ENCODE results near the gene ACER3.
"Not testable (repeated sequence)": the region's sequence is repeated elsewhere in the genome, so short reads cannot be mapped to it uniquely, and the experiment has no call there.

Gene ACER3

GRCh38 chr11:77046060-77046501 lies 185.4 kb downstream of the ACER3 start:
- no peak for DNase-seq (ENCODE audit: low read depth)
- no peak overlapping the region for H3K4me3 ChIP-seq (ENCODE audit: control insufficient read depth, low read depth, low read length)
- peak; percentile 55 for TF ChIP-seq CTCF (IDR thresholded peaks at IDR 0.05; ENCODE audit: control insufficient read depth, insufficient read depth, low read depth, low read length, missing control alignments)

- peak; percentile 78 for DNase-seq (ENCODE audit: low read depth)
- H3K4me3 ChIP-seq (ENCODE audit: control insufficient read depth, low read depth, low read length), result peak overlapping the region; percentile 54
- TF ChIP-seq CTCF (IDR thresholded peaks at IDR 0.05; ENCODE audit: control insufficient read depth, insufficient read depth, low read depth, low read length, missing control alignments), result peak; percentile 61
Observed at GRCh38 chr11:77047007-77047927, 186.5 kb downstream of the ACER3 start.

- not testable (repeated sequence) for H3K4me3 ChIP-seq (ENCODE audit: control insufficient read depth, low read depth, low read length); DNase-seq (ENCODE audit: low read depth)
Observed at GRCh38 chr11:77047928-77048446, 187.3 kb downstream of the ACER3 start.

- no peak for DNase-seq (ENCODE audit: low read depth)
- no peak overlapping the region for H3K4me3 ChIP-seq (ENCODE audit: control insufficient read depth, low read depth, low read length)
- TF ChIP-seq CTCF (IDR thresholded peaks at IDR 0.05; ENCODE audit: control insufficient read depth, insufficient read depth, low read depth, low read length, missing control alignments), result no peak
Observed at GRCh38 chr11:77049026-77049425, 188.3 kb downstream of the ACER3 start.

- DNase-seq (ENCODE audit: low read depth), result no peak
- no peak overlapping the region for H3K4me3 ChIP-seq (ENCODE audit: control insufficient read depth, low read depth, low read length)
- no peak for TF ChIP-seq CTCF (IDR thresholded peaks at IDR 0.05; ENCODE audit: control insufficient read depth, insufficient read depth, low read depth, low read length, missing control alignments)
Observed at GRCh38 chr11:77051511-77051910, 190.8 kb downstream of the ACER3 start.

- H3K4me3 ChIP-seq (ENCODE audit: control insufficient read depth, low read depth, low read length), result no peak overlapping the region
- no peak for TF ChIP-seq CTCF (IDR thresholded peaks at IDR 0.05; ENCODE audit: control insufficient read depth, insufficient read depth, low read depth, low read length, missing control alignments)
- DNase-seq (ENCODE audit: low read depth), result no peak
Observed at GRCh38 chr11:77052518-77052917, 191.8 kb downstream of the ACER3 start.

Measured in AG09309 (cell line).